GM10266 (cell line): Measurements from ENCODE around the gene RILPL1.
"Not testable (repeated sequence)": the region's sequence is repeated elsewhere in the genome, so short reads cannot be mapped to it uniquely, and the experiment has no call there.

Source experiments
- DNase-seq: peaks from one replicate; pipeline ENCODE4 v3.0.0; 2012; ENCODE audit errors: extremely low spot score
- CTCF ChIP-seq: IDR thresholded peaks from 2 replicates; pipeline ENCODE4 v1.5.1; 2012; ENCODE audit warnings: mild to moderate bottlenecking, low read depth; ENCODE audit not compliant: control insufficient read depth, insufficient read depth; ENCODE audit errors: missing control alignments

RILPL1 gene

GRCh38 chr12:123457980-123458779 is 75.3 kb downstream of the RILPL1 start, which contains the start of gene SNRNP35:
SNRNP35 (plus strand) TSS chr12:123458139; CDS start chr12:123465541, 7,402 bp downstream.
- DNase-seq = peak; percentile 71
- no peak for TF ChIP-seq CTCF

- DNase-seq = no peak
- no peak for TF ChIP-seq CTCF
Observed at GRCh38 chr12:123453165-123453564, 80.4 kb downstream of the RILPL1 start.

DNA sequence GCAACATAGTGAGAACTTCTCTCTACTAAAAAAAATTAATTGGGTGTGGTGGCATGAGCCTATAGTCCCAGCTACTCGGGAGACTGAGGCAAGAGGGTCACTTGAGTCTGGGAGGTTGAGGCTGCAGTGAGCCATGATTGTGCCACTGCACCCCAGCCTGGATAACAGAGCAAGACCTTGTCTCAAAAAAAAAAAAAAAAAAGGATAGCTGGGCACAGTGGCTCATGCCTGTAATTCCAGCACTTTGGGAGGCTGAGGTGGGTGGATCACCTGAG is 81.3 kb downstream of the RILPL1 start:
- not testable (repeated sequence) for DNase-seq

- DNase-seq = no peak
Observed at GRCh38 chr12:123450636-123451035, 82.9 kb downstream of the RILPL1 start.

DNA sequence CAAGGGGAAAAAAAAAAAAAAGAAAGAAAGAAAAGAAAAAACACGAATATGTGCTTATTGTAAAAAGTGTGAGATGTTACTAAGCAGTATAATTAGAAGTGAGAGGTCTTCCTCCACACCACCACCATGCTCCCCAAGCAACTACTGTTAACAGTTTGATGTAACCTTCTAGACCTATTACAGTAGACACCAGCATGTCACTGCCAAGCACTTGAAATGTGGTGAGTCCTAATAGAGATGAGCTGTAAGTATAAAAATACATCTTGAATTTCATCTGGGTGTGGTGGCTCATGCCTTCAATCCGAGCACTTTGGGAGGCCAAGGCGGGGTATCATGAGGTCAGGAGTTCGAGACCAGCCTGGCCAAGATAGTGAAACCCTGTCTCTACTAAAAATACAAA is 83.7 kb downstream of the RILPL1 start:
- TF ChIP-seq CTCF = no peak
- DNase-seq = no peak

More at GRCh38 chr12:123450636-123451035, 82.9 kb downstream of the RILPL1 start:
- no peak for TF ChIP-seq CTCF

GRCh38 chr12:123449249-123449733 is 84.2 kb downstream of the RILPL1 start:
- no peak for TF ChIP-seq CTCF

DNA sequence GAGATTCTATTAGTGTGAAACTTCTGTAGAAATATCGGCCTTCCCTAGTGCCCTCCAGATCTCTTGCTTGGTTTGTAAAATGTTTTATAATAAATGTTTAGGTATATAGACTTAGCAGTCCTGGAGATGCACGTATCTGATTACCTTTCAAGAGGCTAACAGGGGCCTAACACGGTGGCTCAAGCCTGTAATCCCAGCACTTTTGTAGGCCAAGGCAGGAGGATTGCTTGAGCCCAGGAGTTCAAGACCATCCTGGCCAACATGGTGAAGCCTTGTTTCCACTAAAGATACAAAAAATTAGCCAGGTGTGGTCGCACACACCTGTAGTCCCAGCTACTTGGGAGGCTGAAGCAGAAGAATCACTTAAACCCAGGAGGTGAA is 87.2 kb downstream of the RILPL1 start:
- DNase-seq = no peak
- TF ChIP-seq CTCF = no peak

More at GRCh38 chr12:123449249-123449733, 84.2 kb downstream of the RILPL1 start:
- no peak for DNase-seq
